ENCODE data around the gene DIPK1B.

- no peak for TF ChIP-seq MAX (CRISPR knock-in tag; IDR thresholded peaks at IDR 0.05)
- TF ChIP-seq IRF1 (CRISPR knock-in tag; IDR thresholded peaks at IDR 0.05) = no peak
Measured at GRCh38 chr9:136683755-136684154, 28.6 kb upstream of the DIPK1B start.
